Renal pelvis (tissue), 4 donors: ENCODE results near the gene CD200R1. TPM values are rescaled to one million over a fixed set of nuclear protein-coding genes. Genes with fewer than 3 reads are reported as not detected.
"Not testable (repeated sequence)": the region's sequence is repeated elsewhere in the genome, so short reads cannot be mapped to it uniquely, and the experiment has no call there.

ENCODE experiments used
- DNase-seq: peaks from one replicate; pipeline ENCODE4 v3.0.0-alpha.2; 2013
- polyA plus RNA-seq, 3 donors: library from polyadenylated mRNA; unstranded; fragments of 120-200 nt; gene quantifications; one replicate each; pipeline ENCODE4 v1.2.1, GENCODE V29; 2013; ENCODE audit not compliant: insufficient read length in 3 of 3

Gene CD200R1
- polyA plus RNA-seq, 3 donors, result 0.64 to 1.4 (median 0.67) TPM

GRCh38 chr3:112976953-112977352, 2.0 kb upstream of the CD200R1 start:
- no peak for DNase-seq

DNA sequence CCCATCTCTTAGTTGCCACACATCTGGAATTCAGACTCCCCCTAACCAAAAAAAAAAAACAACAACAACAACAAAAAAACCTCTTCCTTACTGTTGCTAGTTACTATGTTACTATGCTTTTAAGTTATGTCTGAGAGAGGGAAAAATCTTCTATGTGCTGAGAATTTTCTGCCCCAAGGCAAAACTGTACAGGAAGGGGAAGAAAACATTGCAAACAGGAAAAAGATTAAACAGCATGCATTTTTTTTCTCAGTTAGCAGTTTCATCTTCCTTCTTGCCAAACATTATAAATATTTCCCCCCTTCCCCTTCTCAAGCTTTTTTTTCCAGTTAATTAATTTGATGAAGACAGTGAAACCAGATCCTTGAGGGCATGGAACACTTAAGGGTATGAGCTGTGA, 1.1 kb upstream of the CD200R1 start:
- no peak for DNase-seq

DNA sequence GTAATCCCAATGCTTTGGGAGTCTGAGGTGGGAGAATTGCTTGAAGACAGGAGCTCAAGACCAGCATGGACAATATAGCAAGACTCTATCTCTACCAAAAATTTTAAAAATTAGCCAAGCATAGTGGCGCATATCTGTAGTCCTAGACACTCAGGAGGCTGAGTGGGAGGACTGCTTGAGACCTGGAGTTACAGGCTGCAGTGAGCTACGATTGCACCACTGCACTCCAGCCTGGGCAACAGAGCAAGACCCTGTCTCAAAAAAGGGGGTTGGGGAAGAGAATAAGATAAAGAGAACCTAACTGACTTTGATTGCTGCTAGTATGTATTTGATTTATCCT, 755 bp downstream of the CD200R1 start:
- DNase-seq, result no peak

GRCh38 chr3:112973325-112974177, 1.4 kb downstream of the CD200R1 start:
- no peak for DNase-seq

DNA sequence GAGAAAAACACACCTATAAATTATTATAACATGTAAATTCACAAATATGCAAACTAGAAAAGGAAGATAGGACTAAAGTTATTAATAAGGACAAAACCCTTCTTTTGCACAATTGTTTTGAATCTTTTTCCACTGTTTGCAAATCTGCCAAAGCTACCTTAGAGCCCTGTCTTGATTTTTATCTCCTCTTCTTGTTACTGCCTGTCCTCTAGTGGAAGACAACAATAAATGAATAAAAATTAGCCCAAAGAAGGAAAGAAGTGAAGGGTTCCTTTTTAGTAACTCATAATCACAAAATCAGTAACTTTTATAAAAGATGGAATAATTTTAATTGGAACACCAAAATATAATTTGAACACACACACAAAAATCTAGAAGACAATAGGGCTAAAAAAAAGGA, 2.7 kb downstream of the CD200R1 start:
- no peak for DNase-seq

- DNase-seq, result no peak
Measured at GRCh38 chr3:112967828-112968227, 7.1 kb downstream of the CD200R1 start.

DNA sequence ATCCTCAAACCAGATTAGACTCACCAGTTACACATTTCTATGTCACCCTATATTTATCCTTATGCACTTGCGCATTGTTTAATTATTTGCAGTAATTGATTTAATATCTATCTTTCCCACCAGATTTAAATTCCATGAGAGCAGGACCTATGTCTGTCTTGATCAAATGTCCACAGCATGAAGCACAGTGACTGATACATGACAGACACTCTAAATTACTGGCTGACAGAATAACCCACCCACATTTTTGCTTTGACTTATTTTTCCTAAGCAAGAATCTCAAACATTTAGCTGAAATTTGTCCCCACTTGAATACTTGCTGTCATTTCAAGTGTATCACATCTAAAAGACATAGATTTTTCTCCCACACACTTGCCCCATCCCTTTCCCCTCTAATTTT, 7.5 kb downstream of the CD200R1 start:
- no peak for DNase-seq

DNA sequence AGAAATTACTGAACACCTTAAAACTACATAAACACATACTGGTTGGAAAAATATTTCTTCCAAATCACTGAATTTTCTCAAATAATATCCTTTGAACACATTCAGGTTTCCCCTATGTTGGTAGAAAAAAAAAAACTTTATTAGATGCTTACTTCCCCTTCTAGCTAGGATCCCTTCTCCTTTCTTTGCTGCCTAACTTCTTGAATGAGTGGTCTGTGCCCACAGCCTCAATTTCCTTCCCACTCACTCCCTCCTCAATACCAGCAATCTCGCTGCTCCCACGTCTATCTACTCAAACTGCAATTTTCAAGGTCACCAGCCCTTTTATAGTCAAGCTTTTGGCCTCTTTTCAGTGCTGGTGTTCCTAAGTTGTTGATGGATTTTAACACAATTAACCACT, 8.3 kb downstream of the CD200R1 start:
- no peak for DNase-seq

- no peak for DNase-seq
Measured at GRCh38 chr3:112965656-112966055, 9.2 kb downstream of the CD200R1 start.

DNA sequence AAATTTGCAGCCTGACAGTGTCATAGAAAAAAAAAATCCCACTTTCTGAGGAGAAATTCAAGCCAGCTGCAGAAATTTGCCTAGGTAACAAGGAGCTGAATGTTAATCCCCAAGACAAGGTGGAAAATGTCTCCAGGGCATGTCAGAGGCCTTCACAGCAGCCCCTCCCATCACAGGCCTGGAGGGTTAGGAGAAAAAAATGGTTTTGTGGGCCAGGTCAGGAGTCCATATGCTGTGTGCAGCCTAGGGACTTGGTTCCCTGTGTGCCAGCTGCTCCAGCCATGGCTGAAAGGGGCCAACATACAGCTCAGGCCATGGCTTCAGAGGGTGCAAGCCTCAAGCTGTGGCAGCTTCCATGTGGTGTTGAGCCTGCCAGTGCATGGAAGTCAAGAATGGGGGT, 11.2 kb downstream of the CD200R1 start:
- DNase-seq, result no peak

DNA sequence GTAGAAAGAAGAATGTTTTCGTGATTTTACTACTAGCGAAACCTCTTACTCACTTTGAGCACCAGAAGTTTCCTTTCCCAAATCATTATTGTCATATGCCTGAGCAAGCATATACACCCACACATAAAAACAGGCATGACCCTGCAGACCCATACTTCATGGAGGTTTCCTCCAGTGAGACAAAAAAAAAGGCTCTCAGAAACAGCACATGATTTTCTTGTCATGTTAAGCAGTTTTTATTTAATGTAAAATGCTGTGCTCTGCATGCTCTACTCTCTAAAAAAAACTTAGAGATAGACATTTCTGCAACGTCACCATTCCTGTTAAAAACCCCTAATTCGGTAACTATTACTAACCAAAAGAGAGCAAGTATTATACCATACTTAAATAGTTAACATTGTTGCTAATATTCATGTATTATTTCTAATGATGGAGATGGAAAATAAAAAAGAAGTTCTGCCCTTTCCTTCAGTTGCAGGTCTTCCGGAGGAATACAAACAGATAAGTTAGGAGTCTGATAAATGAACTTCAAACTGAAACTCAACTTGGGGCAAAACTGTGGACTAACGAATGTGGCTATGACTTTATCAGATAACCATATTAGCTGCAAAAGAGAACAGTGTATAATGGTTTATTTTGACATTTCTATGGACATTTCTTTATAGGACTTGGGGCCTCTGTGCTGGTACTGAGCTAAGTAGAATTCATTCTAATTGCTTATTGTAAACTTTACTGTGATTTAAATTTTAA, 15.9 kb downstream of the CD200R1 start:
- DNase-seq, result no peak

DNA sequence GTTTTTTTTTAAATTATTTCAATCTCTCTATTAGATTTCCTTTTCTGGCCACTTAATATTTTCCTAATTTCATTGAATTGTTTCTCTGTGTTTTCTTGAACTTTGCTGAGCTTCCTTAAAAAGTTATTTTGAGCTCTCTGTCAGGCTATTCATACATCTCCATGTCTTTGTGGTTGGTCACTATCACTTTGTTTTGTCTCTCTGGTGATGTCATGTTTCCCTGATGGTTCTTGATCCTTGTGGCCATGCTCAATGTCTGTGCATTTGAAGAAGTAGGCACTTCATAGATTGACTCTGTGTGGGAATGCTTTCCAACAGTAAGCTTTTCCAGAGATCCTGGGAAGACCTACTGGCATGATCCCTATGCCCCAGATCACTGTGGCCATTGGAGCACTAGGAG, 18.6 kb downstream of the CD200R1 start:
- no peak for DNase-seq

DNA sequence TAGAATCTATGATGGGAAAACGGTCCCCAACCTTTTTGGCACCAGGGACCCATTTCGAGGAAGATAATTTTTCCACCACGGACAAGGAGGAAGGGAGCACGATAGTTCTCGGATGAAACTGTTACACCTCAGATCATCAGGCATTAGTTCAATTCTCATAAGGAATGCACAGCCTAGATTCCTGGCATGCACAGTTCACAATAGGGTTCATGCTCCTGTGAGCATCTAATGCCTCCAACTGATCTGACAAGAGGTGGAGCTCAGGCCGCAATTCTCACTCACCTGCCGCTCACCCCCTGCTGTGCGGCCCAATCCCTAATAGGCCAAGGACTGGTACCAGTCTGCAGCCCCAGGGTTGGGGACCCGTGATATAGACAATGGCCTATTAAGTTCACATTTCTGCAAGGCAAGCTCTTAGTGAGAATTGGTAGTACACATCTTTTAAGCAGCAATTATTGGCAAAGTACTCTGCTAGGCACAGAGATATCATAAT, 26.5 kb downstream of the CD200R1 start:
- no peak for DNase-seq

DNA sequence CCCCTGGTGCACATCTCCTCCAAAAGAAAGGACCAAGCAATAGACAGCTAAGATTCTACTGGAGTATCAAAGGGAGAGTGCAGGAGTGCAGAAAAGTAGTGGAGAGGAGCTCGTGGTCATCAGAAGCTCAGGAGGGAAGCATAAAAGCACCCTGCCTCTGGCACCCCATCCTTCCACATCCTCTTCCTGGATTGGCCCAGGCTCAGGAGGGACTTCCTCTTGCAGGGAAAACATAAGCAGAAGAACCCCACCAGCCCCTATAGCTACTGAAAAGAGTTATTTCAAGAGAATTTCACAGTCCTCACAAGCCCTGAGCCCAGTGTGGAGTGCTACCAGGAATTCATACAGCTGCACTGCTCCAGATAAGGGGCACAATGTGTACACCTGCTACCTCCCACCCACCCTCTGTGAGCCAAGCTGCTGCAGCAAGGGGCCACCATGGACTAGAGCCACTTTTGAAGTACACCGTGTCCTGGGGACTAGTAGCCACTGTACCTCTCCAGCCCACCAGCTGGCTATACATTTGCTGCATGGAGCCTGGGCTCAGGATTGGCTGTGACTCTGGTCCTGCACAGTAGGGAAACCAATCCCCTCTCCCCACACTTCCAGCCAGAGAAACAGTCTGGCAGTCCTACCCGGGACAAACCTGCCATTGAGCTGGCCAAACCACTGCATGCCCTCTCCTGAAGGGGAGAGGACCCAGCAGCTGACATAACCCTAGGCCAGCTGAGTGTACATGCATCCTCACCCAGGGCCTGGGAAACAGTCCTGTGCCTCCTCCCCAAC, 43.0 kb downstream of the CD200R1 start:
- no peak for DNase-seq

GRCh38 chr3:112930771-112931170, 44.1 kb downstream of the CD200R1 start:
- no peak for DNase-seq

- no peak for DNase-seq
Measured at GRCh38 chr3:112925969-112926368, 48.9 kb downstream of the CD200R1 start.

DNA sequence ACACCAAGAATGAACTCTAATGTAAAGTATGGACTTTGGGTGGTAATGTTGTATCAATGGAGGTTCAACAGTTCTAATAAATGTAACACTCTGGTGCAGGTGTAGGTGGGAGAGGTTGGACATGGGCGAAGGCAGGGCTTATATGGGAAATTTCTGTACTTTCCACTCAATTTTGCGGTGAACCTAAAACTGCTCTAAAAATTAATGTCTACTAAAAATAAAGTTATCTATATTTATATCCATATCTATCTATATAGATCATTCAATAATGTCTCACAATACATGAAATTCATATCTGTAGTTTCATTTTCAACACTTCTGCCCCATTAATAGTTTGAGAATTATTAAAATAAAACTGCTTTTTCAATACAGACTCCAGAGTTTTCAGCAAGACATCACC, 49.3 kb downstream of the CD200R1 start:
- no peak for DNase-seq

GRCh38 chr3:112919541-112919940, 55.4 kb downstream of the CD200R1 start:
- not testable (repeated sequence) for DNase-seq

DNA sequence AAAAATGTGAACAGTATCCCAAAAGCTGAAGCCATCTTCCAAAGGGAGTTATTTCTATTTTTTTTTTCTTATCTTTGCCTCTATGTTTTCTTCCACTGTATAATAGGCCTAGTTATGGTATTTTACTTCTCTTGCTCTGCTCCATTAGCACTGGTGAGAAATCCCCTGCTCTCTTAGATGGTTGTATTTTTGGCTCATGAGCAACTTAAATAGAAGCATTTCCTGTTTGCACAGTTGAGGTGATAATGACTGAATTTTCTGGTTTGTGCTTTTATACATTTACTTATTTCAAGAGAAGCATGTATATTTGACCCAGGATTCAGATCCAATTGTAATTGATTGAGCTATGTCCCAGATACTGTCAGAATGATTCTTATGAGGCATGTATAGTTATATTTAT, 66.7 kb downstream of the CD200R1 start:
- DNase-seq, result no peak

- no peak for DNase-seq
Measured at GRCh38 chr3:112904786-112905185, 70.1 kb downstream of the CD200R1 start.

- no peak for DNase-seq
Measured at GRCh38 chr3:112900113-112900512, 74.8 kb downstream of the CD200R1 start.

DNA sequence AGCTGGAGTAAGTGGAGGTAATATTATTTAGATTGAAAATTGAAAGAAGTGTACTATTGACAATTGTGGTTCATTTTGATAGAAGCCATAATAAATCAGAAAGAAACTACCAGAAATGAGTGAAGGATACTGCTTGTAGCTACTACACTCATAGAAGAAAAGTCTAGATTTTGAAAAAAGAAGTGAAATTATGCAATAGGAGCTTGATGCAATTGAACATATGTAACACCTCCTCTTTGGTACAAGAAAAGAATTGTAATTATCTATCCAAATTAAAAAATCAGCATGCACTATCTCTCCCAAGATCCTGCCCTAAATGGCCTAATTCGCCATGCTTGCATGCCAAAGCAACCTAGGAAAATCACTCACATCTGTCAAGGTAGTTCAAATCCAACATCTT, 77.1 kb downstream of the CD200R1 start:
- no peak for DNase-seq

- DNase-seq, result no peak
Measured at GRCh38 chr3:112894258-112894657, 80.6 kb downstream of the CD200R1 start.
